SK-N-SH treated with all-trans-retinoic acid at 6 μM for 48 hours (cell line): ENCODE measurements around the gene DCTN5.

ENCODE experiments used
- ARNTL ChIP-seq: fragments of 450-650 bp; formaldehyde crosslinking; IDR thresholded peaks from 2 replicates; pipeline ENCODE4 v1.5.0; 2020; ENCODE audit warnings: low read depth, mild to moderate bottlenecking, moderate library complexity, borderline replicate concordance
- CSDC2 ChIP-seq: fragments of 250-450 bp; sonication (Bioruptor Pico); IDR thresholded peaks from 2 replicates; pipeline ENCODE4 v1.5.0; 2020; ENCODE audit warnings: mild to moderate bottlenecking, moderate library complexity
- CSRNP3 ChIP-seq: fragments of 250-450 bp; sonication (Bioruptor Pico); IDR thresholded peaks from 2 replicates; pipeline ENCODE4 v1.5.1; 2021; ENCODE audit warnings: mild to moderate bottlenecking, moderate library complexity
- ESRRG ChIP-seq: fragments of 250-450 bp; sonication (Bioruptor Pico); IDR thresholded peaks from 2 replicates; pipeline ENCODE4 v1.6.1; 2021; ENCODE audit warnings: mild to moderate bottlenecking
- OSR1 ChIP-seq: fragments of 250-450 bp; sonication (Bioruptor Pico); IDR thresholded peaks from 2 replicates; pipeline ENCODE4 v1.8.0; 2022; ENCODE audit warnings: moderate library complexity, mild to moderate bottlenecking, inconsistent platforms
- PATZ1 ChIP-seq: fragments of 250-450 bp; sonication (Bioruptor Pico); IDR thresholded peaks from 2 replicates; pipeline ENCODE4 v1.8.0; 2020; ENCODE audit warnings: mild to moderate bottlenecking, moderate library complexity, borderline replicate concordance
- PPARA ChIP-seq: fragments of 250-450 bp; sonication (Bioruptor Pico); IDR thresholded peaks from 2 replicates; pipeline ENCODE4 v1.5.0; 2020; ENCODE audit warnings: mild to moderate bottlenecking, borderline replicate concordance
- RARB ChIP-seq: fragments of 250-450 bp; sonication (Bioruptor Pico); IDR thresholded peaks from 2 replicates; pipeline ENCODE4 v1.8.0; 2021; ENCODE audit warnings: mild to moderate bottlenecking, moderate library complexity
- TCF4 ChIP-seq: fragments of 250-450 bp; sonication (Bioruptor Pico); IDR thresholded peaks from 2 replicates; pipeline ENCODE4 v1.8.0; 2021; ENCODE audit warnings: mild to moderate bottlenecking, moderate library complexity, borderline replicate concordance
- ZFP30 ChIP-seq: fragments of 450-650 bp; formaldehyde crosslinking; IDR thresholded peaks from 2 replicates; pipeline ENCODE4 v1.5.0; 2022; ENCODE audit warnings: mild to moderate bottlenecking, moderate library complexity
- ZNF565 ChIP-seq: fragments of 450-650 bp; formaldehyde crosslinking; conservative IDR thresholded peaks from 2 replicates; pipeline ENCODE4 v1.5.0; 2020; ENCODE audit warnings: low read depth, mild to moderate bottlenecking, moderate library complexity
- ZNF70 ChIP-seq: fragments of 450-650 bp; formaldehyde crosslinking; IDR thresholded peaks from 2 replicates; pipeline ENCODE4 v1.5.0; 2020; ENCODE audit warnings: mild to moderate bottlenecking, moderate library complexity

- TF ChIP-seq RARB (CRISPR knock-in tag) (no peak), ZNF70 (CRISPR knock-in tag) (no peak), CSDC2 (CRISPR knock-in tag) (no peak), ARNTL (CRISPR knock-in tag) (no peak), PATZ1 (no peak), ESRRG (CRISPR knock-in tag) (no peak), OSR1 (CRISPR knock-in tag) (no peak), CSRNP3 (CRISPR knock-in tag) (no peak), PPARA (no peak), ZNF565 (CRISPR knock-in tag) (no peak), TCF4 (CRISPR knock-in tag) (no peak), ZFP30 (CRISPR knock-in tag) (no peak)
Measured at GRCh38 chr16:23668225-23668624, 27.0 kb downstream of the DCTN5 start.
